Cardiac fibroblast (primary cell): ENCODE data around the gene SYNPO2.

Experiments used
- DNase-seq, 2 donors: peaks; one replicate each; pipeline versions ENCODE4 v3.0.0 to v3.0.0-alpha.2; 2010; ENCODE audit warnings: low read depth in 2 of 2
- H3K4me3 ChIP-seq, 2 donors: replicated peaks in 1 of 2; 1 replicate in 1 of 2; 2 replicates in 1 of 2; pipeline ENCODE4 v1.5.1; 2011; ENCODE audit warnings: low read depth in 2 of 2, low read length in 2 of 2, mild to moderate bottlenecking in 2 of 2, moderate library complexity in 1 of 2
- CTCF ChIP-seq: IDR thresholded peaks from one replicate; pipeline ENCODE4 v1.5.1; 2011; ENCODE audit warnings: low read depth, mild to moderate bottlenecking, low read length, inconsistent platforms

Gene SYNPO2

GRCh38 chr4:118957722-118958445 is 69.2 kb downstream of the SYNPO2 start:
- TF ChIP-seq CTCF = no peak
- no peak overlapping the region for H3K4me3 ChIP-seq
- DNase-seq = peak in 1 of 2 donors; percentile 58

- no peak overlapping the region for H3K4me3 ChIP-seq
- no peak for TF ChIP-seq CTCF
- DNase-seq = peak in 1 of 2 donors; percentile 23
Observed at GRCh38 chr4:118962540-118962939, 73.9 kb downstream of the SYNPO2 start.

- no peak overlapping the region for H3K4me3 ChIP-seq
- peak; percentile 61 to 91 for DNase-seq
Observed at GRCh38 chr4:118964891-118965411, 76.3 kb downstream of the SYNPO2 start.

GRCh38 chr4:118967393-118967792 is 78.7 kb downstream of the SYNPO2 start:
- peak; percentile 79 for DNase-seq
- no peak overlapping the region for H3K4me3 ChIP-seq
- no peak for TF ChIP-seq CTCF

More at GRCh38 chr4:118964891-118965411, 76.3 kb downstream of the SYNPO2 start:
- TF ChIP-seq CTCF = no peak

- peak; percentile 82 to 95 for DNase-seq
- no peak for TF ChIP-seq CTCF
- H3K4me3 ChIP-seq = no peak overlapping the region
Observed at GRCh38 chr4:118968005-118968404, 79.4 kb downstream of the SYNPO2 start.

GRCh38 chr4:118968813-118969212 is 80.2 kb downstream of the SYNPO2 start:
- no peak for TF ChIP-seq CTCF
- DNase-seq = peak in 1 of 2 donors; percentile 29
- no peak overlapping the region for H3K4me3 ChIP-seq
